ENCODE measurements around the gene IL17RB. TPM values are rescaled to one million over a fixed set of nuclear protein-coding genes. Genes with fewer than 3 reads are reported as not detected.

IL17RB gene
- polyA plus RNA-seq, 1 donor from 2014 or later, result 0.48 TPM

DNA sequence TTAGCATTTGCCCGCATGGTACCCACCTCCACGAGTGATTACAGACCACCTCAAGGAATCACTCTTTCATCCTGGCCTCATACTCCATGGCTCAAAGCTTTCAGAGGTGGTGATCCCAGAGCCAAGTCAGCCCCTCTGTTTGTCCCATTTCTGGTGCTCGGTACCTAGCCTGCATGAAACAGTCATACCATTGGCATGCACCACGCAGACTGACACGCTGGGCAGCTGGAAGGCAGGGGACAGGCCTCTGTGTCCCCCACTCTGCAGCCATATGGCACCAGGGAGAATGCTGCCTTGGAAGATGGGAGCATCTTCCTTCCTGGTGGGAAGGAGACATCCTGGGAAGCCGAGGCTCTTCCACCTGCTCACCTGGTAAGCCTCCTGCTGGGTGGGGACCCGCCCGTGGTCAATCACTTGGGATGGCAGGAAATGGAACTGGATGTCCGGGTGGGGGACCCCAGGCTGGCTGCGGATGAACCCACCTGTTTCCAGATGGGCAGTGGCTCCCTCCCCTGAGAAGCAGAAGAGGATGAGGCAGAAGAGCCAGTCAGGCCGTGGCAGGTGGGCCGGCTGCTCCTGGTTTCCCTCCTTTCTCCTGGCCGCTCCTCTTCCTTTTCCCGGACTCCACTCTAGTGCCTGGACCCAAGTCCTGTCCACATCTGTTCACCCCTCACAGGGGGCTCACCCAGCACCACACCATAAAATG lies 27.1 kb upstream of the IL17RB start:
- H3K27ac Mint-ChIP-seq, result no peak overlapping the region
- H3K4me1 Mint-ChIP-seq, result no peaks in the 10 kb centered on the region
- H3K9me3 Mint-ChIP-seq, result no peaks in the 10 kb centered on the region
- no peaks in the 10 kb centered on the region for H3K36me3 Mint-ChIP-seq
- H3K27me3 Mint-ChIP-seq, result peaks cover 2% of the 10 kb centered on the region
- no peak overlapping the region for H3K4me3 Mint-ChIP-seq

DNA sequence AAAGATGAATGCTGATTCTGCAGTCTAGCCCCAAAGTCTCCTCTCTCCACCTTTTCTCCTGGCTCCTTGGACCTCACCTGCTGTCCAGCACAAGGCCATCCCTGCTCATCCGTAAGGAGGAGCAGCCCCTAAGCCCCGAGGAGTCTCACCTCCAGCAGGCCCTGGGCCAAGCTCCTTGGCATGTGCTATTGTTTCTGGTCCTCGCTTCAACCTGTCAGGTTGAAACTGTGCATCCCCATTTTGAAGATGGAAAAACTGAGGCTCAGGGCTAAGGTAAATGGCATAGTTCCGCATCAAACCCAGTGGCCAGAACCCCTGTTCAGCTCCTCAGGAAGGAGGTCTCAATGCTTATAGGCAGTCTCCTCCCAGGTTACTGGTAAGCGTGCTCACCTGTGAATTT lies 26.3 kb upstream of the IL17RB start:
- Mint-ChIP-seq H3K9me3 (no peaks in the 10 kb centered on the region), H3K27ac (no peak overlapping the region), H3K4me1 (no peaks in the 10 kb centered on the region), H3K27me3 (peaks cover 2% of the 10 kb centered on the region), H3K36me3 (no peaks in the 10 kb centered on the region), H3K4me3 (no peak overlapping the region)

DNA sequence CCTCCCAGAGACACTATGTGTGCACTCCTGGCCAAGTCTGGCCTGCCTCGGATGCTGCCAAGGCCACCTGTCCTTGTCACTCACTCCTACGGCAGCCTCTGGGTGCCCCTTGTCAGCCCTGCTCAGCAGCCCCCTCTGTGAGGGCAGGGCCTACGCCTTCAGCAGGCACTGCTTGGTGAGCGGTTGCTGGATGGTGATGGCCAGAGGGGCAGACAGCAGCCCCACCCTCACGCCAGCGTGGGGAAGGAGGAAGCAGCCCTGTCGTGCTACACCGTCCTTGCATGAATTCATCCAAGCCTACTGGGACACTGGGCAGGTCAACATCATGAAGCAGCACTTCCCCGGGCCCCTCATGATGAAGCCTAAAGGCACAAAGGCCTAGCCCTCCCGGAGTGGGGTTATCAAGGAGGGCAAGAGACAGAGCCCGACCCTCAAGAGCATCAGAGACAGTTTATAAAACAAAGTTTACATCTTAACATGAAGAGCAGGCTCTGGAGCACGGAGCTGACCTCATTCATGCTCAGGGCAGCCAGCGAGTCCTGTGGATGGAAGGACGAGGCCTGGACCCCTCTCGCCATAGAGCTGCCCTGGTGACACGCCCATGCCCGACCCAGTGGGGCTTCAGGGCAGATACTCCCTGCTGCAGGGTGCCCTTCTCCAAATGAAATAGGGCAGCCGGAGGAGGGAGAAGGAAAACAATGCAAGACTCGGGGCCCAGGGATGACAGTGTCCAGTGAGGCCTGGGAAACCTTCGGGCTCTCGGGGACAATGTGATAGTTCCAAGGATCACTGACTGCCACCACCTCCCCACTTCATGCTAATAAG lies 25.4 kb upstream of the IL17RB start:
- H3K9me3 Mint-ChIP-seq, result no peaks in the 10 kb centered on the region
- H3K4me3 Mint-ChIP-seq, result no peak overlapping the region
- no peaks in the 10 kb centered on the region for H3K36me3 Mint-ChIP-seq
- no peak overlapping the region for H3K27ac Mint-ChIP-seq
- H3K4me1 Mint-ChIP-seq, result no peaks in the 10 kb centered on the region
- H3K27me3 Mint-ChIP-seq, result peaks cover 2% of the 10 kb centered on the region

DNA sequence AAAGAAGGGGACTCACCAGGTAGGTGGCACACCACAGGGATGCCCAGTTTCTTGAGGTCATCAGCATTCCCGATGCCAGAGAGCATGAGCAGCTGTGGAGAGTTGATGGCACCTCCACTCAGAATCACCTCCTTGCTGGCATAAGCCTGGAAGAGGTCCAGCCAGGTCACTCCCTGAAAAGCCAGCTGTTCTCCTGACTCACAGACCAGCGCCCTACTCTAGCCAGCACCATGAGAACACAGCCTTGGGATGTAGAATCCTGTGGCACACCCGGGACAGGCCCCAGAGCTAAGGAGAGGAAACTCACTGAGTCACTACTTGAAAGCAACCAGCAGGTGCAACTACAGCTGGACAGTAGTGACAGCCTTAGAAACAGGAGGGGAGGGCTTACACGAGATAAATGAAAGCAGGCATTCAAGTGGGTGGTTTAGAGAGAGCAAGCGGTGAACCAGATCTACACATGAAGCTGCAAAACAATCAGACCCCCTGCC lies 24.7 kb upstream of the IL17RB start:
- Mint-ChIP-seq H3K9me3 (no peaks in the 10 kb centered on the region), H3K4me3 (no peak overlapping the region), H3K4me1 (no peaks in the 10 kb centered on the region), H3K27ac (no peak overlapping the region), H3K27me3 (peaks cover 2% of the 10 kb centered on the region), H3K36me3 (no peaks in the 10 kb centered on the region)

DNA sequence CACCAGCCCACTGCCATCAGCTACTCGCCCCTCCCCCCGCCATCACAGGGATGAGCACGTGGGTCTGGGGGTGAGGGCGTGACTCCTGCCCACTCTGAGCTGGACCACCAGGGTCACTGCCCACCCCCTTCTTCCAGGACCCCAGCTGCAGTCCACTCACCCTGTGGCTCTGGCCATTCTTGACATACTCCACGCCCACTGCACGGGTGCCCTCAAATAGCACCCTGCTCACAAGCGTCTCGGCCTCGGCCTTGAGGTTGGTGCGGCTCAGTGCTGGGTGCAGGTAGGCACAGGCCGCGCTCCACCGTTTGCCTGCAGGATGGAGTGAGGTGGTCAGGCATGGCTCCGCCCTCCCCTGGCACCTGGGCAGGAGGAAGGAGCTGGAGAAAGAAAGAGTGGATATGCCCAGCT lies 24.0 kb upstream of the IL17RB start:
- Mint-ChIP-seq H3K4me3 (no peak overlapping the region), H3K27me3 (peaks cover 2% of the 10 kb centered on the region), H3K36me3 (no peaks in the 10 kb centered on the region), H3K4me1 (no peaks in the 10 kb centered on the region), H3K9me3 (no peaks in the 10 kb centered on the region), H3K27ac (no peak overlapping the region)

DNA sequence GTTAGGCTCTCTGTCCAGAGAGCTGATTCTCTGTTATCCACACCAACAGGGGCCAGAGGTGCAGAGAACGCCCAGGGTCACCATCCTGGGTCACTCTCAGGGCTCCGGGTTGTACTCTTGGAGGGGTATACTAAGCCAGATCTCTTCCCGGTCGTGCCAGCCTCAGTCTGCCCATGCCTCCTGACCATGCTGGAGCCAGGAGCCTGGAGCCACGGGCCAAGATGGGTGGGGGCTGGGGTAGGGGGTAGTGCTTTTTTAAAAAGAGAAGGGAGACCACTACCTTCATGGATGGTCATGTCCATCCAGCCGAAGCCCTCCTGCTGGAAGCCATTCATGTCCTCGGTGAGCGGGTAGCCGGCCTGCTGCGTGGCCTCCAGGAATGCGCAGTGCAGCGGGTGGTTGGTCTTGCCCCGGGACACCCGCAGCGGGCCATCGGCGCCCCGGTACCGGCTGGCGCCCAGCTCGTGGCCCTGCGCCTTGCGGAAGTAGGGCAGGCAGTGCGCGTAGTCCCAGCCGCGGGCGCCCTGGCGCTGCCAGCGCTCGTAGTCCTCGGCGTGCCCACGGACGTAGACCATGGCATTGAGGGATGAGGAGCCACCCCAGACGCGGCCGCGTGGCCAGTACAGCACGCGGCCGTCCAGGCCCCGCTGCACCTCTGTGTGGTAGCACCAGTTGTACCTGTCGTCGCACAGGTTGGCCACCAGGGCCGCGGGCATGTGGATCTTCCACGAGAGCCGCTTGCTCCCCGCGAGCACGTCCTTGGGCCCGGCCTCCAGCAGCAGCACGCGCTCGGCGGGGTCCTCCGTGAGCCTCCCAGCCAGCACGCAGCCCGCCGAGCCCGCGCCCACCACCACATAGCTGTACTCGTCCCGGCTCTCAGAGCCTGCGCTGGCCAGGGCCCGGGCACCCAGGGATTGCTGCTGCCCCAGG lies 23.1 kb upstream of the IL17RB start:
- no peaks in the 10 kb centered on the region for H3K27me3 Mint-ChIP-seq
- no peak overlapping the region for H3K4me3 Mint-ChIP-seq
- no peaks in the 10 kb centered on the region for H3K4me1 Mint-ChIP-seq
- no peaks in the 10 kb centered on the region for H3K36me3 Mint-ChIP-seq
- no peak overlapping the region for H3K27ac Mint-ChIP-seq
- no peaks in the 10 kb centered on the region for H3K9me3 Mint-ChIP-seq

DNA sequence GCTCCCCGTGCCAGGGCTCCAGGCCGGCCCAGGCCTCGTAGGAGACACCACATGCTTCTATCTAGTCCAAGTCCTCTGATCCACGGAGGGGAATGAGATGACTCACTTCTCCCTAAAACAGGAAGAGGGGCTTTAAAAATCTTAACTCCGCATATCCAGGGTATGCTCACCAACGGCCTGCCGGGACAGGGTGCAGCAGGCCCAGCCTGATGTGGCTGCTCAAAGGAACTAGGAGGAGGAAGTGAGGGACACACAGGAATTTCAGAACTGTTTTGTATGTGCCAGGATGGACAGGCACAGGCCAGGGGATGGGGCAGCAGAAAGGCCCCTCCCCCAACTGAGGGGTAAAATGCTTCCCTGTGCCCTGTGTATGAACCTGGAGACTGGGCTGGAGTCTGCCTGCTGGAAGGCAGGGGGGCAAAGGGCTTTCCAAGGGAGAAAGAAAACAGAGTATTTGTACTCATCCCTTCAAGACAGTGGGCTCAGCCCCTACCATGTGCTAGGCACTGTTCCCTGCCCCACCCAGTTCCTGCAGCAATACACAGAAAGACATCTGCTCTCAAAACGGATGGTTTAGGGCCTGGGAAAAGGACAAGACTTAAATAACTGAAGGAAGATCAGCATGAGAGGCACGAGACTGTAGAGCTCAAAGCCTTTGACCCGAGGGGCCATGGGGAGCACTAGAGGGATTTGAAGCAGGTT lies 22.3 kb upstream of the IL17RB start:
- Mint-ChIP-seq H3K4me1 (no peaks in the 10 kb centered on the region), H3K27me3 (no peaks in the 10 kb centered on the region), H3K4me3 (no peak overlapping the region), H3K9me3 (no peaks in the 10 kb centered on the region), H3K36me3 (peaks cover 2% of the 10 kb centered on the region), H3K27ac (no peak overlapping the region)

DNA sequence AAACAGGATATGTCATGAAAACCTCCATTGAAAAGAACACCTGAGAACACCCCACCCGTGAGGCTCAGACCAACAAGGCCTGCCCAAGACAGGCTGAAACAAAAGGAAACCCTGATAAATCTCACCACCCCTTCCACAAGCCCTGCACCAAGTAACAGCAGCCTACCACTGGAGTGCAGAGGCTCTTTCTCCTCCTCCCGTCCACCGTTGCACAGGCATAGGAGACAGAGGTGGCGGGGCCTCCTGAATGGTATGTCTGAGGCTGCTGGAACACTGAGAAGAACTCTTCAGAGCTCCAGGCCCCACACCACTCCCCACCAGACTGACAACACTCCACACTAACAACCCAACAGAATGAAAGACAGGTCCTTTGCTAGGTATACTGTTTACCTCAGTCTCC lies 21.6 kb upstream of the IL17RB start:
- no peaks in the 10 kb centered on the region for H3K9me3 Mint-ChIP-seq
- H3K4me3 Mint-ChIP-seq, result no peak overlapping the region
- no peaks in the 10 kb centered on the region for H3K27me3 Mint-ChIP-seq
- no peaks in the 10 kb centered on the region for H3K4me1 Mint-ChIP-seq
- peaks cover 2% of the 10 kb centered on the region for H3K36me3 Mint-ChIP-seq
- no peak overlapping the region for H3K27ac Mint-ChIP-seq

DNA sequence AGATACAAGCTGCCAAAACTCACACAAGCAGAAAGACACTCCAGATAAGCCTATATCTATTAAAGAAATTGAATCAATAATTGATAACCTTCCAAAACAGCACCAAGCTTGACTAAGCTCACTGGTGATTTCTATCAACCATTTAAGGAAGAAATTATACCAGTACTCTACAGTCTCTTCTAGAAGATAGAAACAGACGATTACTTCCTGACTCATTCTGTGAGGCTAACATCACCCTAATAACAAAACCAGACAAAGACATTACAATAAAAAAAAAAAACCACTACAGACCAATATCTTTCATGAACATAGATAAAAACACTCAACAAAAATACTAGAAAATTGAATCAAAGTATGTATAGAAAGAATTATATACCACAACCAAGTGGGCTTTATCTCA lies 20.3 kb upstream of the IL17RB start:
- H3K4me1 Mint-ChIP-seq, result no peaks in the 10 kb centered on the region
- no peaks in the 10 kb centered on the region for H3K9me3 Mint-ChIP-seq
- H3K27me3 Mint-ChIP-seq, result no peaks in the 10 kb centered on the region
- peaks cover 2% of the 10 kb centered on the region for H3K36me3 Mint-ChIP-seq
- no peak overlapping the region for H3K27ac Mint-ChIP-seq
- H3K4me3 Mint-ChIP-seq, result no peak overlapping the region

DNA sequence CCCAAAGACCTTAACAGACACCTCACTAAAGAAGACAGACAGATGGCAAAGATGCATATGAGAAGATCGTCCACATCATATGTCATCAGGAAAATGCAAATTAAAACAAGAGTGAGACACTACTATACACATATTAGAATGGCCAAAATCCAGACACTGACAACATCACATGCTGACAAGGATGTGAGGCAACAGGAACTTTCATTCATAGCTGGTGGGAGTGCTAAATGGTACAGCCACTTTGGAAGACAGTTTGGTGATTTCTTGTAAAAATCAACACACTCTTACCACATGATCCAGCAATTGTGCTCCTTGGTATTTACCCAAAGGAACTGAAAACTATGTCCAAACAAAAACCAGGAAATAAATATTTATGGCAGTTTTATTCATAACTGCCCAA lies 17.8 kb upstream of the IL17RB start:
- Mint-ChIP-seq H3K27me3 (no peaks in the 10 kb centered on the region), H3K36me3 (peaks cover 2% of the 10 kb centered on the region), H3K4me3 (no peak overlapping the region), H3K4me1 (peaks cover 0 to 1% (median 0%) of the 10 kb centered on the region in 3 donors), H3K27ac (no peak overlapping the region), H3K9me3 (no peaks in the 10 kb centered on the region)

DNA sequence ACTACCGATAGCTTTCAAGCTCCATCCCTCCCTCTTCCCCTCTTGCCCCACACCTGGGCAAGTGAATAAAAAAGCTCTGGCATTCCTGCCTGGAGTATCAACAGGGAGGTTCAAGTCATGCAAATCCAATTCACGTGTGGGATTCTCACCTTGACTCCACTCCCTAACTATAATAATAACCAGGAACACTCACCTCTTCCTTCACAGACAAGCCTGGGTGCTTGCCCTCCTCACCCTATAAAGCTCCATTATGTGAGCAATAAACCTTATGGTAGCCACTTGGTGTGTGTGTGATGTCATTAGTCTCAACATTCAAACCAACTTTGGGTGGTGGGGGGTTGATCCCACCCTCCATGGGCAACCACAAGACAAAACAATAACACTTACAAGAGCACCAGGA lies 16.8 kb upstream of the IL17RB start:
- Mint-ChIP-seq H3K9me3 (no peaks in the 10 kb centered on the region), H3K4me1 (peaks cover 0 to 1% (median 0%) of the 10 kb centered on the region in 3 donors), H3K27ac (no peak overlapping the region), H3K4me3 (no peak overlapping the region), H3K27me3 (no peaks in the 10 kb centered on the region), H3K36me3 (peaks cover 2% of the 10 kb centered on the region)

DNA sequence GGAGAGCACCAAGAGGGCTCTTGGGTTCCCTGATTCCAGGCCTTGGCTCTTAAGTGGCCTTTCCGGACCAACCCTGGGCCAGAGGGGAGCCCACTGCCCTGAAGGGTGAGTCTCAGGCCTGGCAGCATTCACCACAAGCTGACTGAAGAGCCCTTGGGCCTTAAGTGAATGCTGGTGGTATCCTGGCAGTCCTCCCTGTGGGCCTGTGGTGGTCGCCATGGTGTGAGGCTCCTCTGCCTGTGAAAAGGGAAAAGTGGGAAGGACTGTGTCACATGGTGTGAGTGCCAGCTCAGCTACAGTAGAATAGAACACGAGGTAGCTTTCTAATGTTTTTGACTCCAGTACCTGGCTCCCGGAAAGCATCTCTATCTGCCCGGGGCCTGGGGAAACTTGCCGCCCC lies 15.4 kb upstream of the IL17RB start:
- no peaks in the 10 kb centered on the region for H3K27me3 Mint-ChIP-seq
- no peak overlapping the region for H3K27ac Mint-ChIP-seq

DNA sequence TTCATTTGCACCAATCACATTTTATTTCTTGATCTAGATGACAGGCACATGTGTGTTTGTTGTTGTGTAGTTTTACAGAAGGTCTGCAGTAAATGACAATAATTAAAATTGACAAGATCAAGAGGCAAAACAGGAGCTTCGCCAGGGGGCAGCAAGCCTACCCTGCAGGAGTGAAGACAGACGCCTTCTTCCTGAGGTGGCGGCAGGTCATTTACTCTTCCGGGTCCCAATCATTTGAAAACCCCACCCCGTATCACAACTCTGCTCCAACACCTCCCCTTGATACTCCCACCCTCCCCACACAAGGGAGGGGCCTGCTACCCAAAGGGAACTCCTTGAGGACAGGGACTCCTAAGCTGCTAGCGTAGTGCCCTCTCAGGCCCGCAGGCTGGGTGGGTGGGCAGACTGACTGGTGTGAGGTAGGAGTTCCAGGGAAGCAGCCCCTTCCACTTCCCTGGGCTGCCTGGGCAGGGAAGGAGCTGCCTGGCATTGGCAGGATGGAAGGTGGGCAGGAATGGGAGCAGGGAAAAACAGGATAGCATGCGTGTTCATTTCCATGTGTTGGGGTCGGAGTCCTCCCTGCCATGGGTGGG lies 13.2 kb upstream of the IL17RB start:
- Mint-ChIP-seq H3K27me3 (no peaks in the 10 kb centered on the region), H3K27ac (no peak overlapping the region), H3K36me3 (peaks cover 2% of the 10 kb centered on the region), H3K4me1 (peaks cover 0 to 1% (median 0%) of the 10 kb centered on the region in 3 donors), H3K4me3 (no peak overlapping the region), H3K9me3 (no peaks in the 10 kb centered on the region)

More for the DNA sequence above, 15.4 kb upstream of the IL17RB start:
- H3K36me3 Mint-ChIP-seq, result peaks cover 2% of the 10 kb centered on the region
- H3K9me3 Mint-ChIP-seq, result no peaks in the 10 kb centered on the region
- H3K4me1 Mint-ChIP-seq, result peaks cover 0 to 1% (median 0%) of the 10 kb centered on the region in 3 donors
- no peak overlapping the region for H3K4me3 Mint-ChIP-seq

DNA sequence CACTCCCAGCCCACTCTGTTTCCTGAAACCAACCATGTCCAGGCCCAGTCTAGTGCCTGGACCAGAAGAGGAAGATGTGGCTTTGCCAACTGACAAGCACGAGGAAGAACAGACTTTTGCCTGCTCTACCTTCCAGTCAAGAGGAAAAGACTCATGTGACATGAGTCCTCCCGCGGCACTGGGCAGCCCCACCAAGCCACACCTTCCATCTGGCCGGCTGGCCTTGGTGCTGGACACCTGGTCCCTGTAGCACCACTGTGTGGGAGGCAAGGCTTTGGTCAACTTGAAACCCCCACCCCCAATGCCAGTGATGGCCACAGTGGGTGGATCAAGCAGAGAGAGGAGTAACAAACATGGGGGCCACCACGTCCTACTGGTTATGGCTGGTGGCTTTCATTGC lies 12.7 kb upstream of the IL17RB start:
- Mint-ChIP-seq H3K9me3 (no peaks in the 10 kb centered on the region), H3K27ac (no peak overlapping the region), H3K36me3 (peaks cover 2% of the 10 kb centered on the region), H3K4me1 (peaks cover 0 to 1% (median 0%) of the 10 kb centered on the region in 3 donors), H3K27me3 (no peaks in the 10 kb centered on the region), H3K4me3 (no peak overlapping the region)
